ENCODE data around the gene FDCSP. TPM values are rescaled to one million over a fixed set of nuclear protein-coding genes. Genes with fewer than 3 reads are reported as not detected.

The FDCSP gene
- total RNA-seq: not detected in 2 replicates
- long read RNA-seq: 0 reads

DNA sequence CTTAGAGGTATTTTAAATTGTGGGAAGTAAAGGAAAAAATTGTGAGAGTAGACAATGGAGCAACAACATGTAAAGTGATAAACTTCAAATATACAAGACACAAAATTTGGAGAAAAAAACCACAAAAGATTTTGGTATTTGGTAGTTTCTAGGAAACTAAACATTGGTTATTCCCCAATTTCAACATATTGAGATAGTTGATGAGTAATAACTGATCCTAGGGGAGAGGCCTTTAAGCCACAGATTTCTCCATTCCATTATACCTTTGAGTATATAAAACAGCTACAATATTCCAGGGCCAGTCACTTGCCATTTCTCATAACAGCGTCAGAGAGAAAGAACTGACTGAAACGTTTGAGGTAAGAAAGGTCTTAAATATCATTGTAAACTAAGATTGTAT lies at the start of gene FDCSP:
Gene FDCSP, plus strand, starts transcription at position 301 of the 400 bp plus-strand sequence. CDS start 5,071 bp downstream, outside the sequence.
- Mint-ChIP-seq H3K9me3 (ENCODE audit: unreplicated experiment) (no peaks in the 10 kb centered on the region), H3K27me3 (ENCODE audit: unreplicated experiment) (peaks cover 13% of the 10 kb centered on the region), H3K4me3 (ENCODE audit: unreplicated experiment) (no peak within 1 kb of the TSS), H3K27ac (ENCODE audit: unreplicated experiment) (no peak within 1 kb of the TSS), H3K4me1 (ENCODE audit: unreplicated experiment) (no peaks in the 10 kb centered on the region), H3K36me3 (ENCODE audit: unreplicated experiment) (no peaks in the 10 kb centered on the region)
- TF ChIP-seq, protein P1, sequence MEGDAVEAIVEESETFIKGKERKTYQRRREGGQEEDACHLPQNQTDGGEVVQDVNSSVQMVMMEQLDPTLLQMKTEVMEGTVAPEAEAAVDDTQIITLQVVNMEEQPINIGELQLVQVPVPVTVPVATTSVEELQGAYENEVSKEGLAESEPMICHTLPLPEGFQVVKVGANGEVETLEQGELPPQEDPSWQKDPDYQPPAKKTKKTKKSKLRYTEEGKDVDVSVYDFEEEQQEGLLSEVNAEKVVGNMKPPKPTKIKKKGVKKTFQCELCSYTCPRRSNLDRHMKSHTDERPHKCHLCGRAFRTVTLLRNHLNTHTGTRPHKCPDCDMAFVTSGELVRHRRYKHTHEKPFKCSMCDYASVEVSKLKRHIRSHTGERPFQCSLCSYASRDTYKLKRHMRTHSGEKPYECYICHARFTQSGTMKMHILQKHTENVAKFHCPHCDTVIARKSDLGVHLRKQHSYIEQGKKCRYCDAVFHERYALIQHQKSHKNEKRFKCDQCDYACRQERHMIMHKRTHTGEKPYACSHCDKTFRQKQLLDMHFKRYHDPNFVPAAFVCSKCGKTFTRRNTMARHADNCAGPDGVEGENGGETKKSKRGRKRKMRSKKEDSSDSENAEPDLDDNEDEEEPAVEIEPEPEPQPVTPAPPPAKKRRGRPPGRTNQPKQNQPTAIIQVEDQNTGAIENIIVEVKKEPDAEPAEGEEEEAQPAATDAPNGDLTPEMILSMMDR (IDR thresholded peaks at IDR 0.05): no peak
- DNase-seq (ENCODE audit: extremely low spot score, unreplicated experiment): no peak

DNA sequence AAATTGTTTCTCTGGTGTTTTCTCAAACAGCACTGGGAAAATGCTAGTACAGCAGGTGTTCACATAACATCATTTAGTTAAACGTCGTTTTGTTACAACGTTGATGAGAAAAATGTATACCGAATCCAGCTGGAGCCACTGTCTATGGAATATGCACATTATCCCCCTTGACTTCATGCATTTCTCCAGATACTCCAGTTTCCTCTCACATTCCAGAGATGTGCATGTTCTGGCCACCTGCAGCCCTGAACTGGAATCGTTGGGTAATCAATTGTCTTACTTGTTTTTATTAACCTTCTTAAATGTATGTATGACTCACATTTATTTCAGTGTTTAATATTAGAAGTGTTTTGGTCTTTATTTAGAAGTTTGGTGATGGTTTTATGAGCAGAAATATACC lies 48.8 kb upstream of the FDCSP start:
- H3K4me1 Mint-ChIP-seq (ENCODE audit: unreplicated experiment): no peaks in the 10 kb centered on the region
- TF ChIP-seq, protein P1 (IDR thresholded peaks at IDR 0.05): no peak
- no peaks in the 10 kb centered on the region for H3K36me3 Mint-ChIP-seq (ENCODE audit: unreplicated experiment)
- DNase-seq (ENCODE audit: extremely low spot score, unreplicated experiment): no peak
- peaks cover 18% of the 10 kb centered on the region for H3K27me3 Mint-ChIP-seq (ENCODE audit: unreplicated experiment)
- no peak overlapping the region for H3K27ac Mint-ChIP-seq (ENCODE audit: unreplicated experiment)
- H3K9me3 Mint-ChIP-seq (ENCODE audit: unreplicated experiment): no peaks in the 10 kb centered on the region
- no peak overlapping the region for H3K4me3 Mint-ChIP-seq (ENCODE audit: unreplicated experiment)

DNA sequence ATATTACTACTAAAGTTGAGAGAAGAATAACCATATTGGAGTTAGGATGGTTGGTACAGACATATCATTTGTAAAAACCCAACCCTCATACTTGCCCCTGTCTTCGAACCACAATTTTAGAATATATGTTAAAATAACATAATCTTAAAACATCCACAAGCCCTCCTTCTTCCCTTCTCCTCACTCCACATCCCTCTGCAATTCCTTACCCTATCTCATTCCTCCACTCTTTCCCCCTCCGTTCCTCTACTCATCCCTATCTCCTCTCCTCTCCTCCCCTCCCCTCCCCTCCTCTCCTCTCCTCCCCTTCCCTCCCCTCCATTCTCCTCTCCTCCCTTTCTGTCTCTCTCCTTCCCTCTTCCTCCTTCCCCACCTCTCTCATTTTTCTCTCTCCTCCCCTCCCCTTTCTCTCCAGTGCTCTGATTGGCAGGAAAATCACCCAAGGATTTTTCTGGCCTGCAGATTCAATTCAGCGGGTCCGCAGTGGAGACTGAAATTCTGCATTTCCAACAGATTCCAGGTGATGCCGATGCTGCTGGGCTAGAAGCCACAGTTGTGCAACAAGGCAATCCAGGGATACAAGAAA lies 47.8 kb upstream of the FDCSP start:
- H3K9me3 Mint-ChIP-seq (ENCODE audit: unreplicated experiment): no peaks in the 10 kb centered on the region
- no peaks in the 10 kb centered on the region for H3K4me1 Mint-ChIP-seq (ENCODE audit: unreplicated experiment)
- TF ChIP-seq, protein P1 (IDR thresholded peaks at IDR 0.05): no peak
- DNase-seq (ENCODE audit: extremely low spot score, unreplicated experiment): no peak
- no peak overlapping the region for H3K27ac Mint-ChIP-seq (ENCODE audit: unreplicated experiment)
- no peaks in the 10 kb centered on the region for H3K36me3 Mint-ChIP-seq (ENCODE audit: unreplicated experiment)
- H3K27me3 Mint-ChIP-seq (ENCODE audit: unreplicated experiment): peaks cover 22% of the 10 kb centered on the region
- no peak overlapping the region for H3K4me3 Mint-ChIP-seq (ENCODE audit: unreplicated experiment)

DNA sequence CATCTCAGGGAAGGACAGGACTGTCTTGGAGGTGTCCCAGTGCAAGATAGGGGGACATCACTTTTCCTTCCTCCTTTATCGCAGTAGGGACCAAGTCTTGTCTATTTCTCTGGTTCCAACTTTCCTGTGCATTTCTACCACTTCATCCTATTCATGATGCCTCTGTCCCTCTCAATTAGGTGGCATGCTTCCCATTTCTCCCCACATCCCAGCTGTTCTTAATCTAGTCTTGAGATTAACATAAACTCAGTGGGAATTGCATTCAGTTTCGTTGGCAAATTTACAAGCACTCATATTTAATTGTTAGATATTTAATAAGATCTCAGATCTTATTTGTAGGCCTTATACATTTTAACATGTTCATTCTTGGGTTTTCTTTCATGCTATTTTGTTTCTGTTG lies 46.1 kb upstream of the FDCSP start:
- TF ChIP-seq, protein P1 (IDR thresholded peaks at IDR 0.05): no peak
- no peak overlapping the region for H3K4me3 Mint-ChIP-seq (ENCODE audit: unreplicated experiment)
- no peaks in the 10 kb centered on the region for H3K4me1 Mint-ChIP-seq (ENCODE audit: unreplicated experiment)
- H3K36me3 Mint-ChIP-seq (ENCODE audit: unreplicated experiment): no peaks in the 10 kb centered on the region
- H3K27ac Mint-ChIP-seq (ENCODE audit: unreplicated experiment): no peak overlapping the region
- no peaks in the 10 kb centered on the region for H3K9me3 Mint-ChIP-seq (ENCODE audit: unreplicated experiment)
- no peak for DNase-seq (ENCODE audit: extremely low spot score, unreplicated experiment)
- H3K27me3 Mint-ChIP-seq (ENCODE audit: unreplicated experiment): peaks cover 27% of the 10 kb centered on the region

DNA sequence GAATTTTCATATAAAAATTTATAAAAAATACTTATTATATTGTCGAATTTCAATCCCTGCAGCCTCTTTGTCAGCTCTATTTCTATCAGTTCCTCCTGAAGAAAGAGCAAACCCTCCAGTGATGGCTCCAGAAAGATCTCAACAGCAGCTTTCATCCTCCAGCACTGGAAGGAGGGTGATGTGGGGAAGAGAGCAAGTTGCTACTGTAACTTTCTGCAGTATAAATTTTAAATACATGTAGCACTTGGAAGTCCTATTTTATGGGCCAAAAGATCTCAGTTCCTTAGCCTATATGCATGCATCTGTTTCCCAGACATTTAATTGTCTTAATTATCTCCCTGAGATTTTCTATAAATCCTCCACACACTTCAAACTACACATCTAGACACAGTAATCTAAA lies 44.1 kb upstream of the FDCSP start:
- Mint-ChIP-seq H3K27ac (ENCODE audit: unreplicated experiment) (no peak overlapping the region), H3K9me3 (ENCODE audit: unreplicated experiment) (no peaks in the 10 kb centered on the region), H3K4me1 (ENCODE audit: unreplicated experiment) (no peaks in the 10 kb centered on the region), H3K27me3 (ENCODE audit: unreplicated experiment) (peaks cover 30% of the 10 kb centered on the region), H3K4me3 (ENCODE audit: unreplicated experiment) (no peak overlapping the region), H3K36me3 (ENCODE audit: unreplicated experiment) (no peaks in the 10 kb centered on the region)
- TF ChIP-seq, protein P1 (IDR thresholded peaks at IDR 0.05): no peak
- no peak for DNase-seq (ENCODE audit: extremely low spot score, unreplicated experiment)

Data from osteocyte (in vitro differentiated cells).